ENCODE results near the gene DLX4.

Gene DLX4

DNA sequence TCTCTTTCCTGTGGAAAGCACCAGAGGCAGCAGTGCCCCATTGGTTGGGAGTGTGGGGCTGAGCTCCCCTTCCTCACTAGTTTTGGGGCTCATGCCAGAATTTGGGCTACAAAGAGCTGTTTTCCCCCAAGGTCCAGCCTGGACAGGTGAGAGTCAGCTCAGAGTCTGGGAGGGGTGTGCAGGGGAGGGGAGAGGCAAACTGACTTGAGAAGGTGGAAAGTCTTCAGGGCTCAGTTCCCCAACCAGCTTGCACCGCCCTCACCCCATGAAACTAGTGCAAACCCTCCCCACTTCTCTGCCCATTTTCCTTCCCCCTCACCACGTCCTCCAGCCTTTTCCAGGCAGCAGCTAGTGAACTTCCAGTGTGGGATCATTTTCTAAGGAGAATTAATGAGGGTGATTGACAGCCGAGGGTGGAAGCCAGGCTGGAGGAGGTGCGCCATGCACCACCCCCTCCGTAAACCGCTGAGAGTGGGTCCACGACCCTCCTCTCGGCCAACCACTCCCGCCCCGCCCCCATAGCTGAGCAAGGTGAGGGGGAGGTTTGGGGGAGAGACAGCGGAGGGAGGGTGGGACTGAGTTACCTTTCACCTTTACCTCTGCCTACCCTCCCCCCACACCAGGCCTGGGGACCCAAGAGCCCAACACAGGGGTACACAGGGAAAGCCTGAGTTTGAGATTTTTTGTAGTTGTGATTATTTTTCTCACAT is 6.2 kb upstream of the DLX4 start:
- H3K9ac ChIP-seq: no peak overlapping the region
- no peak overlapping the region for H3K27ac ChIP-seq
- H3K79me2 ChIP-seq: no peaks in the 10 kb centered on the region
- H3K4me3 ChIP-seq (ENCODE audit: low read depth, low read length): no peak overlapping the region
- H3K27me3 ChIP-seq (ENCODE audit: control insufficient read depth, insufficient read depth, low read length): peaks cover 2% of the 10 kb centered on the region
- H3K36me3 ChIP-seq (ENCODE audit: control insufficient read depth, insufficient read depth, low read length): no peaks in the 10 kb centered on the region
- no peak overlapping the region for H3K4me2 ChIP-seq (ENCODE audit: low read length)
- no peak overlapping the region for H2AFZ ChIP-seq
- H3K4me1 ChIP-seq: peaks cover 2% of the 10 kb centered on the region
- no peaks in the 10 kb centered on the region for H3K9me3 ChIP-seq (ENCODE audit: control insufficient read depth, low read length)
- TF ChIP-seq, protein P1, sequence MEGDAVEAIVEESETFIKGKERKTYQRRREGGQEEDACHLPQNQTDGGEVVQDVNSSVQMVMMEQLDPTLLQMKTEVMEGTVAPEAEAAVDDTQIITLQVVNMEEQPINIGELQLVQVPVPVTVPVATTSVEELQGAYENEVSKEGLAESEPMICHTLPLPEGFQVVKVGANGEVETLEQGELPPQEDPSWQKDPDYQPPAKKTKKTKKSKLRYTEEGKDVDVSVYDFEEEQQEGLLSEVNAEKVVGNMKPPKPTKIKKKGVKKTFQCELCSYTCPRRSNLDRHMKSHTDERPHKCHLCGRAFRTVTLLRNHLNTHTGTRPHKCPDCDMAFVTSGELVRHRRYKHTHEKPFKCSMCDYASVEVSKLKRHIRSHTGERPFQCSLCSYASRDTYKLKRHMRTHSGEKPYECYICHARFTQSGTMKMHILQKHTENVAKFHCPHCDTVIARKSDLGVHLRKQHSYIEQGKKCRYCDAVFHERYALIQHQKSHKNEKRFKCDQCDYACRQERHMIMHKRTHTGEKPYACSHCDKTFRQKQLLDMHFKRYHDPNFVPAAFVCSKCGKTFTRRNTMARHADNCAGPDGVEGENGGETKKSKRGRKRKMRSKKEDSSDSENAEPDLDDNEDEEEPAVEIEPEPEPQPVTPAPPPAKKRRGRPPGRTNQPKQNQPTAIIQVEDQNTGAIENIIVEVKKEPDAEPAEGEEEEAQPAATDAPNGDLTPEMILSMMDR (IDR thresholded peaks at IDR 0.05): no peak

- H3K4me2 ChIP-seq (ENCODE audit: low read length): no peak overlapping the region
- H3K36me3 ChIP-seq (ENCODE audit: control insufficient read depth, insufficient read depth, low read length): no peaks in the 10 kb centered on the region
- H3K27ac ChIP-seq: no peak overlapping the region
- no peak overlapping the region for H3K9ac ChIP-seq
- H3K9me3 ChIP-seq (ENCODE audit: control insufficient read depth, low read length): no peaks in the 10 kb centered on the region
- H3K4me3 ChIP-seq (ENCODE audit: low read depth, low read length): no peak overlapping the region
- TF ChIP-seq, protein P1 (IDR thresholded peaks at IDR 0.05): no peak
- H3K27me3 ChIP-seq (ENCODE audit: control insufficient read depth, insufficient read depth, low read length): peaks cover 2% of the 10 kb centered on the region
- H3K4me1 ChIP-seq: peaks cover 2% of the 10 kb centered on the region
- H3K79me2 ChIP-seq: no peaks in the 10 kb centered on the region
- H2AFZ ChIP-seq: no peak overlapping the region
These were observed 5.7 kb upstream of the DLX4 start for GRCh38 chr17:49963309-49963625.

DNA sequence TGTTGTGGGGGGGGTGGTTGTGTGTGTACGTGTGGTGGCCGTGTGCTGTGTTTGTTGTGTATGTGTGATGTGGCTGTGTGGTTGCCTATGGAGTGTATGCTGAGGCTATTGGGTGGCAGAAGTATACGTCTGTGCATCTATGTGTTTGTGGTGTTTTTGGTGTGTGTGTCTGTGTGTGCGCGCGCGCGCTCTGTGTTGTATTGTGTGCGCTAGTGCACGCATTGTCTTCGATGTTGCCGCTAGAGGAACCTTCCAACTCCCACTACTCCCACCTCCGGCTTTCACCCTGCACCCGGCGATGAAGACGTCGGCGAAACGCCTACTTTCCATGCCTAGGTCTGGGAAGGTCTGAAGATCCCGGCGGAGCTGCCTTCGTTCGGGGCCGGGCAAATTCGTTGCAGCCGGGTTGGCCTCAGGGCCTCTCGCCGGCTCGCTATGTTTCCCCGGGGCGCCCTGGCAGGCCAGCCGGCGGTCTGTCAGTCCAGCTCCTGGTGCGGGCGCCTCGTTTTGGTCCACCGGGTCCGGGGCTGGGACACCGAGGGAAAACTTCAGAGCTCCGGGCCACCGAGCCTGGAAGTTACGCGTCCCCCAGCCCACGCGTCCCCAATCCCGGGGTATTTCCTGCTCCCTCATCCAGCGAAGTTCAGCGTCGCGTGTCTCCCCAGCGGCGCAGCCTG is 5.2 kb upstream of the DLX4 start:
- no peak overlapping the region for H3K9ac ChIP-seq
- no peaks in the 10 kb centered on the region for H3K9me3 ChIP-seq (ENCODE audit: control insufficient read depth, low read length)
- TF ChIP-seq, protein P1 (IDR thresholded peaks at IDR 0.05): no peak
- peaks cover 2% of the 10 kb centered on the region for H3K27me3 ChIP-seq (ENCODE audit: control insufficient read depth, insufficient read depth, low read length)
- H3K79me2 ChIP-seq: no peaks in the 10 kb centered on the region
- no peak overlapping the region for H3K4me3 ChIP-seq (ENCODE audit: low read depth, low read length)
- peaks cover 4% of the 10 kb centered on the region for H3K4me1 ChIP-seq
- H3K4me2 ChIP-seq (ENCODE audit: low read length): peak overlapping the region; percentile 23
- H3K36me3 ChIP-seq (ENCODE audit: control insufficient read depth, insufficient read depth, low read length): no peaks in the 10 kb centered on the region
- no peak overlapping the region for H2AFZ ChIP-seq
- H3K27ac ChIP-seq: no peak overlapping the region

GRCh38 chr17:49964303-49964768 is 4.7 kb upstream of the DLX4 start:
- no peak overlapping the region for H2AFZ ChIP-seq
- H3K27ac ChIP-seq: no peak overlapping the region
- H3K9me3 ChIP-seq (ENCODE audit: control insufficient read depth, low read length): no peaks in the 10 kb centered on the region
- peaks cover 7% of the 10 kb centered on the region for H3K4me1 ChIP-seq
- H3K27me3 ChIP-seq (ENCODE audit: control insufficient read depth, insufficient read depth, low read length): peaks cover 2% of the 10 kb centered on the region
- H3K36me3 ChIP-seq (ENCODE audit: control insufficient read depth, insufficient read depth, low read length): no peaks in the 10 kb centered on the region
- H3K4me3 ChIP-seq (ENCODE audit: low read depth, low read length): no peak overlapping the region
- no peaks in the 10 kb centered on the region for H3K79me2 ChIP-seq
- TF ChIP-seq, protein P1 (IDR thresholded peaks at IDR 0.05): no peak
- H3K9ac ChIP-seq: no peak overlapping the region
- peak overlapping the region; percentile 8 for H3K4me2 ChIP-seq (ENCODE audit: low read length)
